ENCODE data around the gene PFKFB4. TPM values are rescaled to one million over a fixed set of nuclear protein-coding genes. Genes with fewer than 3 reads are reported as not detected.

PFKFB4 gene
- total and polyA plus RNA-seq, 10 of the 15 experiments (the other 5 are each of a cell fraction or from before 2014, with no cell fraction given) = 0.37 to 89.1 (median 5.2) TPM

GRCh38 chr3:48472923-48473616 lies 83.5 kb downstream of the PFKFB4 start (continued):
- TF ChIP-seq ATF2 (IDR thresholded peaks at IDR 0.05; ENCODE audit: low read length) = peak; percentile 92
- TF ChIP-seq IRF4 (IDR thresholded peaks at IDR 0.05; ENCODE audit: low read depth, low read length) = peak; percentile 64; the same call in 1 of the 2 replicates
- TF ChIP-seq ZBED1 (IDR thresholded peaks at IDR 0.05; ENCODE audit: borderline replicate concordance) = peak; percentile 53; the same call in 1 of the 2 replicates
- peak; percentile 45 for TF ChIP-seq PKNOX1 (IDR thresholded peaks at IDR 0.05)
- peak; percentile 65; the same call in 1 of the 2 replicates for TF ChIP-seq SIN3A (IDR thresholded peaks at IDR 0.05; ENCODE audit: low read depth, low read length)
- peak; percentile 54; the same call in 1 of the 2 replicates for TF ChIP-seq NFIC (IDR thresholded peaks at IDR 0.05; ENCODE audit: low read depth, low read length)
- peak; percentile 50; the same call in 1 of the 2 replicates for TF ChIP-seq MTA2 (IDR thresholded peaks at IDR 0.05; ENCODE audit: low read depth)
- peak; percentile 74; the same call in 1 of the 2 replicates for TF ChIP-seq RUNX3 (IDR thresholded peaks at IDR 0.05; ENCODE audit: low read length)
- no peak for TF ChIP-seq SUPT20H (IDR thresholded peaks at IDR 0.05; ENCODE audit: borderline replicate concordance, control insufficient read depth, low read depth, low read length)
- TF ChIP-seq EGR1 (IDR thresholded peaks at IDR 0.05; ENCODE audit: borderline replicate concordance in 1 of 2, low read depth in 2 of 2, low read length in 2 of 2) = peak in 1 of 2 experiments; percentile 65; a peak in 2 of 3 replicates
- peak; percentile 72 for TF ChIP-seq NR2F1 (conservative IDR thresholded peaks at IDR 0.05)
- TF ChIP-seq ASH2L (IDR thresholded peaks at IDR 0.05; ENCODE audit: borderline replicate concordance, low read depth) = 0 out of 2 replicates have a peak, but pooled peaks have one; percentile 31
- TF ChIP-seq SMC3 (IDR thresholded peaks at IDR 0.05; ENCODE audit: borderline replicate concordance, low read length) = peak; percentile 19; the same call in 1 of the 2 replicates
- peak; percentile 94 for TF ChIP-seq TBL1XR1 (IDR thresholded peaks at IDR 0.05; ENCODE audit: low read depth, low read length)
- TF ChIP-seq LARP7 (IDR thresholded peaks at IDR 0.05) = peak; percentile 45; the same call in 1 of the 2 replicates
- peak; percentile 40; the same call in 1 of the 2 replicates for TF ChIP-seq NKRF (conservative IDR thresholded peaks at IDR 0.05)
- no peak for TF ChIP-seq ATF3 (IDR thresholded peaks at IDR 0.05; ENCODE audit: borderline replicate concordance, extremely low read depth, low read depth, low read length)
- TF ChIP-seq RCOR1 (conservative IDR thresholded peaks at IDR 0.05; ENCODE audit: low read depth, low read length) = 0 out of 2 replicates have a peak, but pooled peaks have one; percentile 66
- TF ChIP-seq EP300 (IDR thresholded peaks at IDR 0.05; ENCODE audit: borderline replicate concordance in 1 of 2, control insufficient read depth in 1 of 2, low read depth in 2 of 2, low read length in 2 of 2) = peak; percentile 59 to 64; a peak in 2 of 4 replicates
- TF ChIP-seq RELB (IDR thresholded peaks at IDR 0.05; ENCODE audit: low read depth) = peak; percentile 91
- TF ChIP-seq SREBF2 (IDR thresholded peaks at IDR 0.05; ENCODE audit: low read length) = no peak
- TF ChIP-seq CREM (IDR thresholded peaks at IDR 0.05; ENCODE audit: low read depth) = peak; percentile 91
- peak; percentile 73; the same call in 1 of the 3 replicates for TF ChIP-seq POU2F2 (IDR thresholded peaks at IDR 0.05; ENCODE audit: borderline replicate concordance, low read depth, low read length)
- peak; percentile 97 for TF ChIP-seq CREB1 (IDR thresholded peaks at IDR 0.05; ENCODE audit: low read depth)
